Stimulated activated CD4-positive, alpha-beta T cell treated with anti-CD3 and anti-CD28 coated beads, Interleukin-1b, Interleukin-23, amount 100 ng/mL, for 24 hours (primary cell): ENCODE results near the gene ADARB1.

Experiments
- DNase-seq, 4 experiments: peaks; one replicate each; pipeline ENCODE4 v3.0.0-alpha.2; 2020; ENCODE audit warnings: low read depth in 4 of 4, low spot score in 1 of 4

The ADARB1 gene

DNA sequence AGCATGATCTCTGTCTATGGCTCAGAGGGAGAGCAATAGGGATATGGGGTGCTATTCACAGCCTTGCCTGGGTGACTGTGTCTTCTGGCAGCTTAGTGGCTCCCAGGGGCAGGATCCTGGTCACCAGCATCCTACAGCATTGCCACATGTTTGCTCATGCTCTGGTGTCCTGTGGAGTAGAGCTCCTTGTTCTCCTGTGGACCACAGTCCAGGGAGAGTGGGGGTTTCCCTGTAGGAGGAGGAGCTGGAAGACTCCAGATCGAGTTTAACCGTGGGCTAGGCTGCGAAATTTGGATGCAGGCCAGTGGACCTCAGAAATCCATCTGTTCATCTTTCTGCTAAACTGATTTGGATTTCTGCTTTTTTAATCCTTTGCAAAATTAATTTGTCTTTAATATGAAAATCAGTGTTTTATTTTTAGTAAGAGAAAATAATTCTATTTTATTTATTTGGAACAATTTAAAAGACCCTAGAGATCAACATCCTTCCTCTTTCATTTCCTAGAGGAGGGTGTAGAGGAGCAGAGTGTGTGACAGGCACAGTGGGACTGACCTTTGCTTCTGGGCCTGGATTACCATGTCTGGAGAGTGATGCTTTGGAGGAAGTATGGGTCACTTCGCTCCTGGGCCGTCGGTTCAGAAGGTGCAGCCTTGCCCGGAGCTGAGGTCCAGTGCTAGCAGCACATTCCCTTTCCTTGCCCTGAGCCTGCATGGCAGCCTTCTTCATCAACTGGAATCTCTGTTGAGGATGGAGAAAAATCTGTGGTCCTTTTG lies 17.4 kb downstream of the ADARB1 start:
- no peak for DNase-seq

GRCh38 chr21:45093035-45093532 lies 18.7 kb downstream of the ADARB1 start:
- DNase-seq, result no peak

GRCh38 chr21:45094412-45094811 lies 20.0 kb downstream of the ADARB1 start:
- DNase-seq, result no peak

GRCh38 chr21:45095505-45095904 lies 21.1 kb downstream of the ADARB1 start:
- DNase-seq, result no peak

DNA sequence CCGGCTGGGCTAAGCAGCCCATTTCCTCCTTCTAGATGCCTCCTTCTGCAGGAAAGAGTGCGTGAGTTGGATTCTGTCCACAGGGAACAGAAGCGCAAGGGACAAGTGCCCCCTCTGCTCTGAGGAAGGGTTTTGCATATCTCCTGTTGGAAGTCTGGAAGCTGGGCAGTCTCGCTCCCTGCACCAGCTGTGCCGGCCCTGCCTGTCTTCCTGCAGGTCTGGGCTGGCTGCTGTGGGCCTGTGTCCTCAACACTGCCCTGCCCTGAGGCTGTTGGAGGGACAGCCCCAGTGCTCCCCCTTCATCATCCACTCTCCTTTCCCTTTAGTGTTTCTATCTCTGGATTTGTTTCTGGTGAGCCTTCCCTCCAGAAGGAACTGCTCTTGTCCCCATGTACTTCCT lies 21.8 kb downstream of the ADARB1 start:
- DNase-seq, result no peak

- no peak for DNase-seq
Measured at GRCh38 chr21:45097827-45098387, 23.5 kb downstream of the ADARB1 start.

GRCh38 chr21:45098867-45099266 lies 24.5 kb downstream of the ADARB1 start:
- no peak for DNase-seq

DNA sequence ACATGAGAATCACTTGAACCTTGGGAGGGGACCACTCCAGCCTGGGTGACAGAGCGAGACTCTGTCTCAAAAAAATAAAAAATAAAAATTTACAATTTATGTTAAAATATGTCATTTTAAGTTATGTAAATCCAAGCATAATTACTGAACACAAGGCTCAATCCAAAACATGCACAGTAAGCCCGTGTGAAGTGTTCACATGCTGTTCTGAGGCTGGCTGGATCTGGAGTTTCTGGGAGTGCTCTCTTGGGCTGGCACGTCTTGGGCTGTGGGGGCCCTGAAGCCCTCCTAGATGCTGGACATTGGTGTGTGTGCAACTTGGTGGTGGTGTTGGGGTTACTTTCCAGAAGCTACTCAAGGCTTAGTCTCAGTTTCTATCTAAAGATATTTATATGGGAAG lies 25.2 kb downstream of the ADARB1 start:
- DNase-seq, result no peak

- no peak for DNase-seq
Measured at GRCh38 chr21:45100866-45101265, 26.5 kb downstream of the ADARB1 start.

DNA sequence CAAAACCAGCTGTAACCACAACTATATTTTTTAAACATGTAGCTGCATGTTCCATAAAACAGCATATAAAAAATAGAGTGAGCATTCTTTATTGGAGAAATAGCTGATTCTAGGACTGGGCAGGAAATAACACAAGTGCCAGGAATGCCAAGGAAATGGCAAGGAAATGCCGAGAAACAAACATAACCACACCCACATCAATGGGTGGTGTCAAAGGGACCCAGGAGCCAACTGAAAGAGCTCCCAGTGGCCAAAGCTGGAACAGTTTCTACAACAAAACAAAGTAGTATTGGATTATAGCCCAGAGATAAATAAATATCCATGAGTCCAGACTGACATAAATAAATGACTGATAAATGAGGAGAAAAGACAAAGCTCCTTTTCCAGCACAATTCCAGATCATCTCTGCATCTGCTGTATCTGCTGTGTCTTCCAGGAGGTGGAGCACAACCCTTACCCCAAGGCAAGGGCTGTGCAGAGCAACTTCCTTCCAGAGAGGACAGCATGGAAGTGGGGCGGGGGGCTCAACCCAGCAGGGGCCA lies 28.1 kb downstream of the ADARB1 start:
- DNase-seq, result no peak

GRCh38 chr21:45103971-45104520 lies 29.7 kb downstream of the ADARB1 start:
- DNase-seq, result no peak

DNA sequence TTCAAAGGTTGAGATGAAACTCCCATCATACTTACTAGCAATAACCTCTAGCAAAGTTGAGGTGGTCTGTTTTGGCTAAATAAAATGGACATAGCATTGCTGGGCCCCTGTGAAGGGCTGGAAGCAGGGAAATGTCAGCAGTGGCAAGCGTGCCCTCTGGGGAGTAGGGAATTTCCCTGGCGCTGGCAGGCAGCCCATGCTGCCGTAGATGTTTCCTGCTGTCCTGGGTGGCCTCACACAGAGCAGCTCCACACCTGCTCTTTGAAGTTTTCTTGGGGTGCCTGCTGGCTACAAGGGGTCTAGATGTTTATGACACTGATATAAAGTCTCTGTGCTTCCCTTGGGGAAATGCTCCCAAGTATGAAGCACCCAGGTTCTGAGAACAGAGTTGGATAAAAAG lies 30.2 kb downstream of the ADARB1 start:
- peak in 1 of 4 experiments; percentile 14 for DNase-seq

DNA sequence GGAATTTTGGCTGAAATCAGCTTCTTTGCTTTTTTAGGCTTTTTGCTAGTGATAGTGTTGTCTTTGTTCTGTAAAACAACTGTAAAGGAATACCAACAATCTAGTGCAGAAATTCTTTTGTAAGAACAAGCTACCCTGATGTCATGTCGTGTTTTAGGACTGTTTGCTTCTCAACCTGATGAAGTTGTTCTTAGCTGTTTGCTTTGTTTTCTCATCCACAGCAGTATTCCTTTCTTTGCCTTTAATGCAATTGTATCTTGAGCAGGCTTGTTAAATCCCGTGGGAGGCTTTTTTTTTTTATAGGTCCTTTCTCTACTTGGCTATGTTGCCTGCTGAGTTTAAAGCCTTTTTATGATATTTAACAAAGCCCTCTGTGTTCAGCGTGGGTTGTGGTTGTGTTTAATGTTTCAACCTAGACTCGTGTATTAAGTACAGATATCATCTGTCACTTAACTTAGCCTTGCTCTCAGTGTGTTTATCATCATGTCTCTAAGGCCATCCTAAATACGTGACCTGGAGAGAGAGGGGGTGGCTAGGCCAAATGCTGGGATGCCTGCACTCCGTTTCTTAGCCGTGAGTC lies 31.6 kb downstream of the ADARB1 start:
- no peak for DNase-seq

GRCh38 chr21:45108034-45108790 lies 33.8 kb downstream of the ADARB1 start:
- no peak for DNase-seq

GRCh38 chr21:45108808-45109781 lies 34.7 kb downstream of the ADARB1 start:
- DNase-seq, result no peak

GRCh38 chr21:45109831-45110492 lies 35.6 kb downstream of the ADARB1 start:
- peak in 1 of 4 experiments; percentile 31 for DNase-seq

DNA sequence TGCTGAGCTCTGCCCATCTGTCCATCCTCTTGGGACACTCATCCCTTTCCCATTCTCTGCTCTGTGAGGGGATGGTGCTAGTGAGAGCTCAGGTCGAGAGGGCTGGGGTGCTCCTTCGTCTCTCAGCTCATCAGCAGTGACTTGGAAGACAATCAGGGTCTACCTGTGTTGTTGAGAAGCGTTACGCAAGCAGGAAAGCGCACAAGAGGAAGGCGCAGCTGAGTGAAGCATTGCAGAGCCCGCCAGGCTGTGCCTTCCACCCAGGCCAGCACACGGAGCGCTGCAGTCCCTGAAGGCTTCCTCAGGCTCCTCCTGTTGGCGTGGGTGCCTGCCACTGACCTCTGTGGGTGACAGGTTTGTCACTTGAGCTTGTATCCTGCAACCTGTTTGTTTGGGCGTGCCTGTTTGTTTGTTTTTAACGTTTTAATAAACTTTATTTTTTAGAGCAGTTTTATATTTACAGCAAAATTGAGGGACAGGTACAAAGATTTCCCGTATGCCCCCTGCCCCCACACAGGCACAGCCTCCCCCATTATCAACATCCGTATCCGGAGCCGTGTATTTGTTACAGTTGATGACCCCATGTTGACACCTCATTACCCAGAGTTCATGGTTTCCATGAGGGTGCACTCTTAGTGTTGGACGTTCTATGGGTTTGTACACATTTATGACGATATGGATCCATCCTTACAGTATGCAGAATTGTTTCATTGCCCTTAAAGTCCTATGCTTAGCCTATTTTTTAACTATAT lies 36.7 kb downstream of the ADARB1 start:
- DNase-seq, result no peak

DNA sequence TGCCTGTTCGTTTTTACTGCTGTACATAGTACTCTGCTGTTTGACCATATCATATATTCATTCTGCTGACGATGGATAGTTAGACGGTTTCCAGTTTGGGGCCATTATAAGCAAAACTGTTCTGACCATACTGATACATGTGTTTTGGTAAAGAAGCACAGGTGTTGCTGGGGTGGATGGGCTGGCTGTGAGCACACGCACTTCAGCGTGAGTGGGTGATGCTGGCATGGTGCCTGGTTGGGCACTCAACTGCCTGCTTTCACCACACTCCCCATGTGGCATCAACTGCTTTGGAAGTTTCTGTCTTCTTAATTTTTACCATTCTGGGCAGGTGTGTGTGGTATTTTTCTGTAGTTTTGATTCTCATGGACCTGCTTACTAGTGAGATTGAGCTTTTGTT lies 37.3 kb downstream of the ADARB1 start:
- no peak for DNase-seq

- DNase-seq, result no peak
Measured at GRCh38 chr21:45112371-45112770, 38.0 kb downstream of the ADARB1 start.
